CD4-positive, alpha-beta T cell treated with Interleukin-4 for 4 hours (primary cell): ENCODE data around the gene CREBRF.
"Not testable (repeated sequence)": the region's sequence is repeated elsewhere in the genome, so short reads cannot be mapped to it uniquely, and the experiment has no call there.

Experiments
- DNase-seq: peaks from one replicate; pipeline ENCODE4 v3.0.0-alpha.2; 2020

The CREBRF gene

GRCh38 chr5:173035904-173036707 lies 20.0 kb upstream of the CREBRF start:
- peak; percentile 31 for DNase-seq

GRCh38 chr5:173039188-173039587 lies 17.0 kb upstream of the CREBRF start:
- DNase-seq: no peak

- no peak for DNase-seq
Measured at GRCh38 chr5:173039964-173040363, 16.2 kb upstream of the CREBRF start.

GRCh38 chr5:173041881-173042762 lies 14.0 kb upstream of the CREBRF start:
- no peak for DNase-seq

GRCh38 chr5:173042763-173043107 lies 13.4 kb upstream of the CREBRF start:
- DNase-seq: no peak

GRCh38 chr5:173045474-173045873 lies 10.7 kb upstream of the CREBRF start:
- no peak for DNase-seq

- DNase-seq: not testable (repeated sequence)
Measured at GRCh38 chr5:173047096-173047837, 8.9 kb upstream of the CREBRF start.

- no peak for DNase-seq
Measured at GRCh38 chr5:173047838-173048105, 8.4 kb upstream of the CREBRF start.

- no peak for DNase-seq
Measured at GRCh38 chr5:173050791-173051190, 5.4 kb upstream of the CREBRF start.

- no peak for DNase-seq
Measured at GRCh38 chr5:173051746-173052145, 4.4 kb upstream of the CREBRF start.

GRCh38 chr5:173053041-173053440 lies 3.1 kb upstream of the CREBRF start:
- no peak for DNase-seq

GRCh38 chr5:173055042-173055721 lies 970 bp upstream of the CREBRF start:
- no peak for DNase-seq

GRCh38 chr5:173055722-173055982 lies 500 bp upstream of the CREBRF start:
- DNase-seq: no peak

- DNase-seq: no peak
Measured at GRCh38 chr5:173056783-173057061, 570 bp downstream of the CREBRF start.

GRCh38 chr5:173057062-173057924 lies 1.1 kb downstream of the CREBRF start:
- peak; percentile 98 for DNase-seq

GRCh38 chr5:173062141-173062540 lies 6.0 kb downstream of the CREBRF start:
- DNase-seq: no peak

- DNase-seq: peak; percentile 3
Measured at GRCh38 chr5:173065155-173065554, 9.0 kb downstream of the CREBRF start.

- DNase-seq: no peak
Measured at GRCh38 chr5:173069671-173070070, 13.5 kb downstream of the CREBRF start.

- no peak for DNase-seq
Measured at GRCh38 chr5:173075137-173075843, 19.1 kb downstream of the CREBRF start.

GRCh38 chr5:173075970-173076369 lies 19.8 kb downstream of the CREBRF start:
- no peak for DNase-seq

GRCh38 chr5:173076471-173076870 lies 20.3 kb downstream of the CREBRF start:
- DNase-seq: not testable (repeated sequence)

- DNase-seq: no peak
Measured at GRCh38 chr5:173078878-173079277, 22.7 kb downstream of the CREBRF start.
